ENCODE data around the gene NR2C1. TPM values are rescaled to one million over a fixed set of nuclear protein-coding genes. Genes with fewer than 3 reads are reported as not detected.
"Not testable (repeated sequence)": the region's sequence is repeated elsewhere in the genome, so short reads cannot be mapped to it uniquely, and the experiment has no call there.

The NR2C1 gene
- total and polyA plus RNA-seq, 2 donors: 42.3 to 123 TPM

DNA sequence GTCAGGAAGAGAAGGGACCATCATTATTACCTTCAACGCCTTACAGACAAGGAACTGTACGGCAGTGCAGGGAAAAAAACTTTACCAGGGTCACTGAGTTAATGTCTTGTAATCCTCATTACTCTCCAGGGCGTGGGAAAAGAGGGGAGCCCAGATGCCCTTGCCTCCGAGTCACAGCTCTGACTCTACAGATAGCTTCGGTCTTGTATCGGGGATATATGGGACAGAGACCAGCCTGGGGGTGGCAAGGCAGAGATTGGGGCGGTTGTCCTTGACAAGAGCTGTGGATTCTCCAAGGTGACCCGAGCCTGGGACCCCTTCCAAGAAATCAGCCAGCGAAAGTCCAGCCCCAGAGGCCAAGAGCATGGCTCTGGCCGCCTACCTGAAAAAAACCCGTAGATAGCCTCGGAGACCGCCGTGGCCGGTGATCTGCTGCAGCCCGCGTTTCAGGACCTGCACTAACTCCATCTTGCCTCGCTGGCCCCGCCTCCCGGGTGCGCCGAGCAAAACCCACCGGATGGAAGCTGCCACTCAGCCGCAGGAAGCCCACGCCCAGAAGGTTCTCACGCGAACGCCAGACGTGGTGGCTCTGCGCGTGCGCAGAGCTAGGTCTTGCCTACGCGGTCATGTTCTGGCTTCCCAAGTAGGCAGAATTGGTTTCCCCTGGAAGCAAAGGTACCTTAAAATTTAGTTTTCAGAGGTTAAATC, 70.1 kb downstream of the NR2C1 start, which contains the start of gene NDUFA12:
NDUFA12 (minus strand) TSS at position 485 of the 708 bp plus-strand sequence; CDS start at position 468, 17 bp downstream.
- WGBS: under 1% methylated on average over 34 of the region's 34 CpGs
- peaks cover 6 to 10% of the 10 kb centered on the region in 2 donors for H3K36me3 ChIP-seq (ENCODE audit: control insufficient read depth in 2 of 2, insufficient read depth in 2 of 2, low read length in 1 of 2)
- H3K4me3 ChIP-seq (ENCODE audit: low read length in 2 of 2): peak within 1 kb of the TSS; percentile 73 to 86
- peaks cover 0 to 5% of the 10 kb centered on the region in 2 donors for H3K4me1 ChIP-seq (ENCODE audit: control insufficient read depth in 2 of 2, insufficient read depth in 2 of 2, low read length in 2 of 2)
- H3K27me3 ChIP-seq (ENCODE audit: control insufficient read depth in 2 of 2, insufficient read depth in 1 of 2, low read length in 1 of 2): no peaks in the 10 kb centered on the region
- H3K9me3 ChIP-seq (ENCODE audit: control insufficient read depth in 2 of 2, insufficient read depth in 1 of 2, low read length in 1 of 2): peaks cover 0 to 14% of the 10 kb centered on the region in 2 donors
- peak; percentile 87 to 97 (median 92) for DNase-seq (ENCODE audit: low read depth in 6 of 9, low spot score in 9 of 9)
- H3K27ac ChIP-seq (ENCODE audit: low read depth in 1 of 2, low read length in 1 of 2): peak within 1 kb of the TSS; percentile 71 to 83

- Histone ChIP-seq H3K4me3 (ENCODE audit: low read length in 2 of 2) (peak overlapping the region; percentile 73 to 86), H3K27me3 (ENCODE audit: control insufficient read depth in 2 of 2, insufficient read depth in 1 of 2, low read length in 1 of 2) (no peaks in the 10 kb centered on the region), H3K27ac (ENCODE audit: low read depth in 1 of 2, low read length in 1 of 2) (peak overlapping the region in 1 of 2 donors; percentile 71), H3K36me3 (ENCODE audit: control insufficient read depth in 2 of 2, insufficient read depth in 2 of 2, low read length in 1 of 2) (peaks cover 6 to 10% of the 10 kb centered on the region in 2 donors), H3K4me1 (ENCODE audit: control insufficient read depth in 2 of 2, insufficient read depth in 2 of 2, low read length in 2 of 2) (peaks cover 0 to 5% of the 10 kb centered on the region in 2 donors), H3K9me3 (ENCODE audit: control insufficient read depth in 2 of 2, insufficient read depth in 1 of 2, low read length in 1 of 2) (peaks cover 0 to 7% of the 10 kb centered on the region in 2 donors)
- WGBS: 33% methylated on average over 3 of the region's 3 CpGs
- DNase-seq (ENCODE audit: low read depth in 6 of 9, low spot score in 9 of 9): no peak
Observed at GRCh38 chr12:95002754-95003153, 70.7 kb downstream of the NR2C1 start.

DNA sequence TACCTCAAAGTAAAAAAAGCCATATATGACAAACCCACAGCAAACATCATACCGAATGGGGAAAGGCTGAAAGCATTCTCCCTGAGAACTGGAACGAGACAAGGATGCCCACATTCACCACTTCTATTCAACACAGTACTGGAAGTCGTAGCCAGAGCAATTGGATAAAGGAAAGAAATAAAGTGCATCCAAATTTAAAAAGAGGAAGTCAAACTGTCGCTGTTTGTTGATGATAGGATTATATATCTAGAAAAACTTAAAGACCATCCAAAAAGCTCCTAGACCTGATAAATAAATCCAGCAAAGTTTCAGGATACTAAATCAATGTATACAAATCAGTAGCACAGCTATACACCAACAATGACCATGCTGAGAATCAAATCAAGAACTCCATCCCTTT, 75.1 kb downstream of the NR2C1 start:
- Histone ChIP-seq H3K27ac (ENCODE audit: low read depth in 1 of 2, low read length in 1 of 2) (no peak overlapping the region), H3K9me3 (ENCODE audit: control insufficient read depth in 2 of 2, insufficient read depth in 1 of 2, low read length in 1 of 2) (no peaks in the 10 kb centered on the region), H3K4me1 (ENCODE audit: control insufficient read depth in 2 of 2, insufficient read depth in 2 of 2, low read length in 2 of 2) (no peaks in the 10 kb centered on the region), H3K36me3 (ENCODE audit: control insufficient read depth in 2 of 2, insufficient read depth in 2 of 2, low read length in 1 of 2) (peaks cover 11 to 22% of the 10 kb centered on the region in 2 donors), H3K27me3 (ENCODE audit: control insufficient read depth in 2 of 2, insufficient read depth in 1 of 2, low read length in 1 of 2) (no peaks in the 10 kb centered on the region), H3K4me3 (ENCODE audit: low read length in 2 of 2) (no peak overlapping the region)
- no peak for DNase-seq (ENCODE audit: low read depth in 6 of 9, low spot score in 9 of 9)
- WGBS: 31% methylated on average over 4 of the region's 4 CpGs

DNA sequence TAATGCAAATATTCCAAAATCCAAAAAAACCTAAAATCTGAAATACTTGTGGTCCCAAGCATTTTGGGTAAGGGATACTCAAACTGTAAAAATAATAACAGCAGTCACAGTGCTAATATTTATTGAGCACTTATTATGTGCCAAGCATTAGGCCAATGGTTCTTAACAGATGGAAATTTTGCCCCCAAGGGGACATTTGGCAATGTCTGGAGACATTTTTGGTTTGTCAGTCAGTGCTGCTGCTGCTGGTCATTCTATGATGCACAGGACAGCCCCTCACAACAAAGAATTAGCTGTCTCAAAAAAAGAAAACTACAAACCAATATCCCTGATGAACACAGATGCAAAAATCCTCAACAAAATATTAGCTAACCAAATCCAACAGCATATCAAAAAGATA, 75.7 kb downstream of the NR2C1 start:
- H3K9me3 ChIP-seq (ENCODE audit: control insufficient read depth in 2 of 2, insufficient read depth in 1 of 2, low read length in 1 of 2): no peaks in the 10 kb centered on the region
- no peak for DNase-seq (ENCODE audit: low read depth in 6 of 9, low spot score in 9 of 9)
- H3K4me1 ChIP-seq (ENCODE audit: control insufficient read depth in 2 of 2, insufficient read depth in 2 of 2, low read length in 2 of 2): no peaks in the 10 kb centered on the region
- no peaks in the 10 kb centered on the region for H3K27me3 ChIP-seq (ENCODE audit: control insufficient read depth in 2 of 2, insufficient read depth in 1 of 2, low read length in 1 of 2)
- no peak overlapping the region for H3K4me3 ChIP-seq (ENCODE audit: low read length in 2 of 2)
- no peak overlapping the region for H3K27ac ChIP-seq (ENCODE audit: low read depth in 1 of 2, low read length in 1 of 2)
- peaks cover 11 to 26% of the 10 kb centered on the region in 2 donors for H3K36me3 ChIP-seq (ENCODE audit: control insufficient read depth in 2 of 2, insufficient read depth in 2 of 2, low read length in 1 of 2)

- no peak overlapping the region for H3K4me3 ChIP-seq (ENCODE audit: low read length in 2 of 2)
- WGBS: 98% methylated on average over 6 of the region's 6 CpGs
- no peak for DNase-seq (ENCODE audit: low read depth in 6 of 9, low spot score in 9 of 9)
- no peaks in the 10 kb centered on the region for H3K9me3 ChIP-seq (ENCODE audit: control insufficient read depth in 2 of 2, insufficient read depth in 1 of 2, low read length in 1 of 2)
- no peak overlapping the region for H3K27ac ChIP-seq (ENCODE audit: low read depth in 1 of 2, low read length in 1 of 2)
- H3K36me3 ChIP-seq (ENCODE audit: control insufficient read depth in 2 of 2, insufficient read depth in 2 of 2, low read length in 1 of 2): peaks cover 16 to 32% of the 10 kb centered on the region in 2 donors
- H3K4me1 ChIP-seq (ENCODE audit: control insufficient read depth in 2 of 2, insufficient read depth in 2 of 2, low read length in 2 of 2): no peaks in the 10 kb centered on the region
- no peaks in the 10 kb centered on the region for H3K27me3 ChIP-seq (ENCODE audit: control insufficient read depth in 2 of 2, insufficient read depth in 1 of 2, low read length in 1 of 2)
Observed at GRCh38 chr12:94997061-94997460, 76.4 kb downstream of the NR2C1 start.

GRCh38 chr12:94994312-94994711, 79.1 kb downstream of the NR2C1 start:
- Histone ChIP-seq H3K4me1 (ENCODE audit: control insufficient read depth in 2 of 2, insufficient read depth in 2 of 2, low read length in 2 of 2) (peaks cover 0 to 6% of the 10 kb centered on the region in 2 donors), H3K36me3 (ENCODE audit: control insufficient read depth in 2 of 2, insufficient read depth in 2 of 2, low read length in 1 of 2) (peaks cover 10 to 32% of the 10 kb centered on the region in 2 donors), H3K9me3 (ENCODE audit: control insufficient read depth in 2 of 2, insufficient read depth in 1 of 2, low read length in 1 of 2) (no peaks in the 10 kb centered on the region), H3K27ac (ENCODE audit: low read depth in 1 of 2, low read length in 1 of 2) (no peak overlapping the region), H3K27me3 (ENCODE audit: control insufficient read depth in 2 of 2, insufficient read depth in 1 of 2, low read length in 1 of 2) (no peaks in the 10 kb centered on the region), H3K4me3 (ENCODE audit: low read length in 2 of 2) (no peak overlapping the region)
- WGBS: 100% methylated on average over 2 of the region's 2 CpGs
- DNase-seq (ENCODE audit: low read depth in 6 of 9, low spot score in 9 of 9): no peak

- WGBS: 65% methylated on average over 3 of the region's 3 CpGs
- not testable (repeated sequence) for H3K9me3 ChIP-seq (ENCODE audit: control insufficient read depth in 2 of 2, insufficient read depth in 1 of 2, low read length in 1 of 2); H3K27ac ChIP-seq (ENCODE audit: low read depth in 1 of 2, low read length in 1 of 2); H3K4me1 ChIP-seq (ENCODE audit: control insufficient read depth in 2 of 2, insufficient read depth in 2 of 2, low read length in 2 of 2); DNase-seq (ENCODE audit: low read depth in 6 of 9, low spot score in 9 of 9); H3K4me3 ChIP-seq (ENCODE audit: low read length in 2 of 2); H3K27me3 ChIP-seq (ENCODE audit: control insufficient read depth in 2 of 2, insufficient read depth in 1 of 2, low read length in 1 of 2)
- peaks cover 10 to 32% of the 10 kb centered on the region in 2 donors for H3K36me3 ChIP-seq (ENCODE audit: control insufficient read depth in 2 of 2, insufficient read depth in 2 of 2, low read length in 1 of 2)
Observed at GRCh38 chr12:94993855-94994254, 79.6 kb downstream of the NR2C1 start.

- 72% methylated on average over 3 of the region's 3 CpGs for WGBS
Observed at GRCh38 chr12:94990222-94990621, 83.2 kb downstream of the NR2C1 start.

GRCh38 chr12:94988471-94988870, 84.9 kb downstream of the NR2C1 start:
- Histone ChIP-seq H3K27ac (ENCODE audit: low read depth in 1 of 2, low read length in 1 of 2) (no peak overlapping the region), H3K4me3 (ENCODE audit: low read length in 2 of 2) (no peak overlapping the region), H3K9me3 (ENCODE audit: control insufficient read depth in 2 of 2, insufficient read depth in 1 of 2, low read length in 1 of 2) (no peaks in the 10 kb centered on the region), H3K4me1 (ENCODE audit: control insufficient read depth in 2 of 2, insufficient read depth in 2 of 2, low read length in 2 of 2) (peaks cover 19% of the 10 kb centered on the region in 2 donors), H3K36me3 (ENCODE audit: control insufficient read depth in 2 of 2, insufficient read depth in 2 of 2, low read length in 1 of 2) (peaks cover 8 to 26% of the 10 kb centered on the region in 2 donors), H3K27me3 (ENCODE audit: control insufficient read depth in 2 of 2, insufficient read depth in 1 of 2, low read length in 1 of 2) (no peaks in the 10 kb centered on the region)
- no peak for DNase-seq (ENCODE audit: low read depth in 6 of 9, low spot score in 9 of 9)
- 57% methylated on average over 6 of the region's 6 CpGs for WGBS

More at GRCh38 chr12:94990222-94990621, 83.2 kb downstream of the NR2C1 start:
- peaks cover 19% of the 10 kb centered on the region in 2 donors for H3K4me1 ChIP-seq (ENCODE audit: control insufficient read depth in 2 of 2, insufficient read depth in 2 of 2, low read length in 2 of 2)
- no peaks in the 10 kb centered on the region for H3K27me3 ChIP-seq (ENCODE audit: control insufficient read depth in 2 of 2, insufficient read depth in 1 of 2, low read length in 1 of 2)
- peaks cover 10 to 27% of the 10 kb centered on the region in 2 donors for H3K36me3 ChIP-seq (ENCODE audit: control insufficient read depth in 2 of 2, insufficient read depth in 2 of 2, low read length in 1 of 2)
- H3K4me3 ChIP-seq (ENCODE audit: low read length in 2 of 2): no peak overlapping the region
- no peaks in the 10 kb centered on the region for H3K9me3 ChIP-seq (ENCODE audit: control insufficient read depth in 2 of 2, insufficient read depth in 1 of 2, low read length in 1 of 2)
- no peak overlapping the region for H3K27ac ChIP-seq (ENCODE audit: low read depth in 1 of 2, low read length in 1 of 2)
- no peak for DNase-seq (ENCODE audit: low read depth in 6 of 9, low spot score in 9 of 9)

Data from thymus (tissue), 11 donors.